Panc1 (cell line): ENCODE data around the gene RPS6KB1. TPM values are rescaled to one million over a fixed set of nuclear protein-coding genes. Genes with fewer than 3 reads are reported as not detected.
"Not testable (repeated sequence)": the region's sequence is repeated elsewhere in the genome, so short reads cannot be mapped to it uniquely, and the experiment has no call there.

Experiments
- ATAC-seq: fragments of 200-7000 bp; cut with Tn5 transposase; 2 replicates; pipeline ENCODE4 v1.9.1; 2020; ENCODE audit warnings: mild to moderate bottlenecking, moderate library complexity
- BruUV-seq: library from RNA; stranded (reverse); fragments of 400-500 nt; replicated peaks from 2 replicates; lab custom pipeline; 2021; lab: Mats Ljungman, UMichigan
- CTCF ChIA-PET: fragments of 300-600 bp; sonication (Branson Sonifier 250); formaldehyde crosslinking; loops from one replicate; lab custom pipeline; 2022; ENCODE audit warnings: antibody characterized with exemption; lab: Charles Lee
- POLR2A ChIA-PET: fragments of 300-600 bp; sonication (Branson Sonifier 250); formaldehyde crosslinking; loops from one replicate; lab custom pipeline; 2022; ENCODE audit warnings: antibody characterized with exemption; lab: Charles Lee
- DNase-seq: peaks from one replicate; pipeline ENCODE4 v3.0.0-alpha.2; 2010; ENCODE audit warnings: low read depth, low spot score
- H3K27ac ChIP-seq: 2 replicates; pipeline ENCODE4 v1.5.1; 2011; ENCODE audit warnings: mild to moderate bottlenecking, low read length, inconsistent platforms
- H3K27me3 ChIP-seq: fragments of 200-500 bp; sonication (Bioruptor generic); 2 replicates; pipeline ENCODE4 v1.6.0; 2014; ENCODE audit warnings: low read length, inconsistent platforms; ENCODE audit not compliant: control insufficient read depth, insufficient read depth
- H3K36me3 ChIP-seq: fragments of 200-500 bp; sonication (Bioruptor generic); 2 replicates; pipeline ENCODE4 v1.5.1; 2014; ENCODE audit warnings: inconsistent platforms, mild to moderate bottlenecking, low read length, moderate library complexity; ENCODE audit not compliant: control insufficient read depth, insufficient read depth
- H3K4me1 ChIP-seq: 2 replicates; pipeline ENCODE4 v1.5.1; 2011; ENCODE audit warnings: inconsistent platforms, mild to moderate bottlenecking, low read length, moderate library complexity; ENCODE audit not compliant: control insufficient read depth, insufficient read depth
- H3K4me3 ChIP-seq, 2 experiments: 2 replicates each; pipeline ENCODE4 v1.5.1; 2011 to 2012; ENCODE audit warnings: low read depth in 2 of 2, low read length in 2 of 2, mild to moderate bottlenecking in 2 of 2, inconsistent platforms in 1 of 2, moderate library complexity in 1 of 2
- H3K9me3 ChIP-seq: fragments of 200-500 bp; sonication (Bioruptor generic); 2 replicates; pipeline ENCODE4 v1.5.1; 2014; ENCODE audit warnings: low read depth, mild to moderate bottlenecking, inconsistent platforms, low read length, moderate library complexity; ENCODE audit not compliant: control insufficient read depth, insufficient read depth
- CTCF ChIP-seq: fragments of 450-650 bp; IDR thresholded peaks from 2 replicates; pipeline ENCODE4 v1.5.1; 2017; ENCODE audit warnings: mild to moderate bottlenecking
- POLR2AphosphoS5 ChIP-seq: IDR thresholded peaks from 2 replicates; pipeline ENCODE4 v1.6.1; 2012; ENCODE audit warnings: mild to moderate bottlenecking, low read depth, low read length, moderate library complexity
- SIN3A ChIP-seq: IDR thresholded peaks from 2 replicates; pipeline ENCODE4 v1.6.1; 2012; ENCODE audit warnings: low read depth, mild to moderate bottlenecking, low read length, moderate library complexity, borderline replicate concordance; ENCODE audit not compliant: insufficient read depth
- TCF7L2 ChIP-seq: IDR thresholded peaks from 2 replicates; pipeline ENCODE4 v1.6.1; 2011; ENCODE audit warnings: mild to moderate bottlenecking, low read depth, low read length, inconsistent platforms
- in situ Hi-C: cut with HindIII; loops from 2 replicates; pipeline ENCODE4 v1.10.0; 2016; ENCODE audit warnings: low sequenced_read_pairs, low pct_unique_long_range_greater_than_20kb
- intact Hi-C: fragments of 100-400 bp; cut with micrococcal nuclease; formaldehyde crosslinking; loops from one replicate; pipeline ENCODE4 v1.10.0; 2022; ENCODE audit not compliant: unreplicated experiment
- total RNA-seq: library from RNA; stranded (reverse); gene quantifications from one replicate; pipeline ENCODE4 v1.2.1, GENCODE V29; 2021; ENCODE audit not compliant: unreplicated experiment
- TF ChIP-seq, protein P1 (sequence below), 2 experiments: IDR thresholded peaks; 2 replicates each; pipeline ENCODE4 v1.6.1; 2011 to 2012; ENCODE audit warnings: low read depth in 2 of 2, control low read depth in 1 of 2, low read length in 1 of 2, mild to moderate bottlenecking in 1 of 2, moderate library complexity in 1 of 2; ENCODE audit not compliant: insufficient read depth in 1 of 2

RPS6KB1 gene
- total RNA-seq, 1 experiment from 2014 or later: 34.6 TPM

- H3K36me3 ChIP-seq: peaks cover 7% of the 10 kb centered on the region
- H3K4me1 ChIP-seq: 0 out of 2 replicates have a peak, but pooled peaks cover 5% of the 10 kb centered on the region
- intact Hi-C loops: loop anchor here (1.0 kb wide), 1 partner anchor 57 kb away; no protein-coding TSS in a partner anchor
- no peak for TF ChIP-seq POLR2AphosphoS5
- TF ChIP-seq SIN3A: no peak
- TF ChIP-seq, protein P1, sequence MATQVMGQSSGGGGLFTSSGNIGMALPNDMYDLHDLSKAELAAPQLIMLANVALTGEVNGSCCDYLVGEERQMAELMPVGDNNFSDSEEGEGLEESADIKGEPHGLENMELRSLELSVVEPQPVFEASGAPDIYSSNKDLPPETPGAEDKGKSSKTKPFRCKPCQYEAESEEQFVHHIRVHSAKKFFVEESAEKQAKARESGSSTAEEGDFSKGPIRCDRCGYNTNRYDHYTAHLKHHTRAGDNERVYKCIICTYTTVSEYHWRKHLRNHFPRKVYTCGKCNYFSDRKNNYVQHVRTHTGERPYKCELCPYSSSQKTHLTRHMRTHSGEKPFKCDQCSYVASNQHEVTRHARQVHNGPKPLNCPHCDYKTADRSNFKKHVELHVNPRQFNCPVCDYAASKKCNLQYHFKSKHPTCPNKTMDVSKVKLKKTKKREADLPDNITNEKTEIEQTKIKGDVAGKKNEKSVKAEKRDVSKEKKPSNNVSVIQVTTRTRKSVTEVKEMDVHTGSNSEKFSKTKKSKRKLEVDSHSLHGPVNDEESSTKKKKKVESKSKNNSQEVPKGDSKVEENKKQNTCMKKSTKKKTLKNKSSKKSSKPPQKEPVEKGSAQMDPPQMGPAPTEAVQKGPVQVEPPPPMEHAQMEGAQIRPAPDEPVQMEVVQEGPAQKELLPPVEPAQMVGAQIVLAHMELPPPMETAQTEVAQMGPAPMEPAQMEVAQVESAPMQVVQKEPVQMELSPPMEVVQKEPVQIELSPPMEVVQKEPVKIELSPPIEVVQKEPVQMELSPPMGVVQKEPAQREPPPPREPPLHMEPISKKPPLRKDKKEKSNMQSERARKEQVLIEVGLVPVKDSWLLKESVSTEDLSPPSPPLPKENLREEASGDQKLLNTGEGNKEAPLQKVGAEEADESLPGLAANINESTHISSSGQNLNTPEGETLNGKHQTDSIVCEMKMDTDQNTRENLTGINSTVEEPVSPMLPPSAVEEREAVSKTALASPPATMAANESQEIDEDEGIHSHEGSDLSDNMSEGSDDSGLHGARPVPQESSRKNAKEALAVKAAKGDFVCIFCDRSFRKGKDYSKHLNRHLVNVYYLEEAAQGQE (IDR thresholded peaks at IDR 0.05; ENCODE audit: insufficient read depth in 1 of 2, low read depth in 2 of 2, low read length in 1 of 2): no peak
- TF ChIP-seq TCF7L2: no peak
- no peak for TF ChIP-seq CTCF
- BruUV-seq: no TSS peak
- in situ Hi-C loops: no loop called here
- H3K9me3 ChIP-seq: no peaks in the 10 kb centered on the region
- H3K27me3 ChIP-seq: no peaks in the 10 kb centered on the region
- ChIA-PET POLR2A (interaction anchor here (0.6 to 0.7 kb wide), 2 partner anchors 39 to 66 kb away, joined by 3 to 4 read pairs; no protein-coding TSS in a partner anchor), CTCF (no interaction called here)
- peak; percentile 58 for ATAC-seq
- H3K4me3 ChIP-seq: no peak overlapping the region; a peak in 1 of 4 replicates
- no peak for DNase-seq
- peak overlapping the region; percentile 69 for H3K27ac ChIP-seq
Measured at GRCh38 chr17:59870482-59870881, 22.4 kb upstream of the RPS6KB1 start.

DNA sequence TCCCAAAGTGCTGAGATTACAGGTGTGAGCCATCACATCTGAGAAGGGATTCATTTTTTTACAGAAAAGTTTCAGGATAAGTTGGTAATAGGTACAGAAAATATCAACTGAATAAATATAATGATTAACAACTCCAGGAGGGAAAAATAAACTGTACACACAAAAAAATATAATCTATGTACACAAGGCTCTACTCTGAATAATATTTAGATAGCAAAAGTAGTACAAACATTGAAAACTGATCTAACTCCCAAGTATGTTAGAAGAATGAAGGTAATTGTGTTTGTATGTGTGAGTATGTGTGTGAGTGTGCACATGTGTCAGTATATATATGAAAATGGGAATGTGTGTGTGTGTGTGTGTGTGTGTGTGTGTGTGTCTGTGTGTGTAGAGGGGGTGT is 20.6 kb upstream of the RPS6KB1 start:
- Histone ChIP-seq H3K4me3 (no peak overlapping the region), H3K4me1 (0 out of 2 replicates have a peak, but pooled peaks cover 5% of the 10 kb centered on the region), H3K9me3 (no peaks in the 10 kb centered on the region), H3K27me3 (no peaks in the 10 kb centered on the region), H3K27ac (no peak overlapping the region), H3K36me3 (peaks cover 9% of the 10 kb centered on the region)
- TF ChIP-seq, protein P1 (IDR thresholded peaks at IDR 0.05; ENCODE audit: insufficient read depth in 1 of 2, low read depth in 2 of 2, low read length in 1 of 2): no peak
- no peak for TF ChIP-seq CTCF
- no peak for TF ChIP-seq POLR2AphosphoS5
- TF ChIP-seq SIN3A: no peak
- intact Hi-C loops: no loop called here
- ATAC-seq (no peak), DNase-seq (no peak)
- no TSS peak for BruUV-seq
- in situ Hi-C loops: no loop called here
- ChIA-PET POLR2A (no interaction called here), CTCF (no interaction called here)

DNA sequence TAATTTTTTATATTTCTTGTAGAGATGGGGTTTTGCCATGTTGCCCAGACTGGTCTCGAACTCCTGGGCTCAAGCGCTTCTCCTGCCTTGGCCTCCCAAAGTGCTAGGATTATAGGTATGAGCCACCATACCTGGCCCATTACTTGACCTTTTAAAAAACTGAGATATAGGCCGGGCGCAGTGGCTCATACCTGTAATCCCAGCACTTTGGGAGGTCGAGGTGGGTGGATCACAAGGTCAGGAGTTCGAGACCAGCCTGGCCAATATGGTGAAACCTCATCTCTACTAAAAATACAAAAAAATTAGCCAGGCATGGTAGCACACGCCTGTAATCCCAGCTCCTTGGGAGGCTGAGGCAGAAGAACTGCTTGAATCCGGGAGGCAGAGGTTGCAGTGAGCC is 19.5 kb upstream of the RPS6KB1 start:
- CTCF ChIA-PET, H3K9me3 ChIP-seq, ATAC-seq, DNase-seq, H3K27ac ChIP-seq, H3K4me1 ChIP-seq, H3K27me3 ChIP-seq, intact Hi-C loops, in situ Hi-C loops, H3K4me3 ChIP-seq, BruUV-seq: not testable (repeated sequence)
- peaks cover 15% of the 10 kb centered on the region for H3K36me3 ChIP-seq
- POLR2A ChIA-PET: interaction anchor here (0.7 kb wide), 1 partner anchor 103 kb away, joined by 13 read pairs; no protein-coding TSS in a partner anchor
